Right ventricle myocardium superior (tissue), 1 donor: ENCODE measurements around the gene SYT1. TPM values are rescaled to one million over a fixed set of nuclear protein-coding genes. Genes with fewer than 3 reads are reported as not detected.
"Not testable (repeated sequence)": the region's sequence is repeated elsewhere in the genome, so short reads cannot be mapped to it uniquely, and the experiment has no call there.

ENCODE experiments used
- ATAC-seq: fragments of 200-7000 bp; cut with Tn5 transposase; one replicate; pipeline ENCODE4 v1.9.1; 2020; ENCODE audit warnings: mild to moderate bottlenecking; ENCODE audit not compliant: poor library complexity
- DNase-seq: peaks from one replicate; pipeline ENCODE4 v3.0.0-alpha.2; 2020
- intact Hi-C: fragments of 100-400 bp; cut with DNase I; formaldehyde crosslinking; loops from one replicate; pipeline ENCODE4 v1.11.2; 2022
- long read RNA-seq: library from polyadenylated mRNA; unstranded; transcript quantifications from one replicate; pipeline ENCODE4 v2.0.0, GENCODE V29; 2021
- total RNA-seq: library from RNA; stranded (reverse); fragmentation: NEBNext Ultra II Directional; extraction: Animal tissue kit (Norgen Biotek cat#: 25700); gene quantifications from one replicate; pipeline ENCODE4 v1.2.1, GENCODE V29; 2021
- donor health status: DM: no; HTN: yes; CAD: no; lungs with severe emphysema.

The SYT1 gene
- total RNA-seq = 0.38 TPM
- long read RNA-seq = 0 reads

GRCh38 chr12:78864403-78864869 is at the start of gene SYT1:
Gene SYT1, plus strand, starts transcription at chr12:78864774.
- intact Hi-C loops = no loop called here
- DNase-seq = peak; percentile 41
- ATAC-seq = peak; percentile 39

DNA sequence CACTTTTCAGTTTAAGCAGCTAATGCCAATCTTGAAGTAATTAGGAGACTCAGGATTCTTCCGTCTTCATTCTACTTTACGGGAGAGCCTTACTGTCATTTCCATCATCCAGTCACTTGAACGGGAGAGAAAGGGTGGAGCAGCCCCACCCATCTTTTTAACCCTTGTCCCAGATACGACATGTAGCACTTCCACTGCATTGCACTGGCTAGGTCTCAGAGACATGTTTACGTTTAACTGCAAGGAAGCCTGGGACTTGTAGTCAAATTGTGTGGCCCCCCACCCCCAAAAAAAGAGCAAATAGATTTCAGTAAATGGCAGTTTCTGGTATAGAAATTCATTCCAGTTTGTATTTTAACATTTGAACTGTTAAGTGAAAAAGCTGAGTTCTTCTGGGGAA is 46.1 kb upstream of the SYT1 start:
- no peak for ATAC-seq
- DNase-seq = no peak
- intact Hi-C loops = no loop called here

GRCh38 chr12:78820946-78821345 is 43.6 kb upstream of the SYT1 start:
- no peak for DNase-seq
- no peak for ATAC-seq
- intact Hi-C loops = no loop called here

GRCh38 chr12:78824918-78825317 is 39.7 kb upstream of the SYT1 start:
- no peak for DNase-seq
- intact Hi-C loops = no loop called here
- ATAC-seq = no peak

DNA sequence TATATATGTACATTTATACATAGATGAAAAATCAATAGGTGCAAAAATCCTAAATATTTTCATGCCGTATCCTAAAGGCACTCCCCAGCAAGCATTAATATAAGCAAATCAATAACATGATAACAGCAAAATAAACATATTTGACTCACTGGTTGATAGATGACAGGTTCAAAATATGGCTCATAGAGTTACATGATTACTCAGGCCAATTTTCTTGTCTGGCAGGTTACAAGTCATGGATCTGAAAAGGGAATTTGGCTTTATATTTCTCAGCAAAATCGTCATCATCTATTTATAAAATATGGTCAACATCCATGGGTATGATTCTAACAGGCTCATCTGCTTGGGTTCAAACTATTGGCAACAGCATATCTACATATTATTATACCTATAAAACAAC is 34.9 kb upstream of the SYT1 start:
- DNase-seq (no peak), ATAC-seq (no peak)
- intact Hi-C loops = no loop called here

- ATAC-seq (no peak), DNase-seq (no peak)
- intact Hi-C loops = no loop called here
Observed at GRCh38 chr12:78835493-78835892, 29.1 kb upstream of the SYT1 start.

GRCh38 chr12:78840518-78841019 is 24.0 kb upstream of the SYT1 start:
- ATAC-seq = not testable (repeated sequence)

GRCh38 chr12:78853231-78853630 is 11.3 kb upstream of the SYT1 start:
- no peak for ATAC-seq
- no peak for DNase-seq
- intact Hi-C loops = no loop called here

More at GRCh38 chr12:78840518-78841019, 24.0 kb upstream of the SYT1 start:
- intact Hi-C loops, DNase-seq: not testable (repeated sequence)

DNA sequence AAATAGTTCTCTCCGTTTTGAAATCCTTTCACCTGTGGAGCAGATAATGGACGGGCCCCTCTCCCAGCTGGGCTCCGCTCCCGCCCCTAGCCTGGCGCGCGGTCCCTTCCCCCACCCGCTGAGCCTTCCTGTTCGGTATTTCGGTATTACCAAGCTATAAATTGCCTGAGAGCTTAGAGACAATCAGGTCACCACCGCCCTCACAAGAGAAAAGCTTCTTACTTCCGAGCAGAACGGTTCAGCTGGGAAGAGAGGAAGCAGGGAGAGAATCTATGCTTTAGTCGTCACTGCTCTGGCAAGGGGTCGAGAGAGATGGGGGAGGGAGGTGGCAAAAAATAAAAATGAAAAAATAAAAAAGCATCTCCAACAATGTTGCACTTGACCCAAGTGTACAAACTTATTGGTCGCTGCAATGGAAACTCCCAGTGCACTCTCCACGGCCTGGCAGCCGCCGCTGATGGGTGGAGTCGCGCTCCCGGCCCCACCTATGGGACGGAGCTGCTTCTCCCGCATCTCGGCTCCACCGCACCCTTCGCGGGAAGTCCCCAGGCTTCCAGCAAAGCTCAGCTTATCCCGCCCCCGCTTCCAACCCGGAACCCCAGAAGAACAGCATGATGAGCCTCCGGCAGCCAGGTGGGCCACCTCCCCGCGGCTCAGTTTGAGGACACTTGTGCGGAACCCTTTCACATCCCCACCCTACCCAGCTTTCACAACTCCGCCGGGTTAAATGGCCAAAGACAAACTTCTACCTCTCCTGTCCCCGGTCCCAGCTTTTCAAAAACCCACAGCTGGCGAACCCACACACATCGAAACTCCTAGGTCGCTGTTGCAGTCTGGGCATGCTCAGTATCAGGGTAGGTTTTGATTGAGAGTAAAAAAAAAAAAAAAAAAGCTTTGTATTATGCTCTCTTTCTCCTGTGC is 832 bp upstream of the SYT1 start:
- ATAC-seq = peak; percentile 75
- intact Hi-C loops = no loop called here
- peak; percentile 44 for DNase-seq

DNA sequence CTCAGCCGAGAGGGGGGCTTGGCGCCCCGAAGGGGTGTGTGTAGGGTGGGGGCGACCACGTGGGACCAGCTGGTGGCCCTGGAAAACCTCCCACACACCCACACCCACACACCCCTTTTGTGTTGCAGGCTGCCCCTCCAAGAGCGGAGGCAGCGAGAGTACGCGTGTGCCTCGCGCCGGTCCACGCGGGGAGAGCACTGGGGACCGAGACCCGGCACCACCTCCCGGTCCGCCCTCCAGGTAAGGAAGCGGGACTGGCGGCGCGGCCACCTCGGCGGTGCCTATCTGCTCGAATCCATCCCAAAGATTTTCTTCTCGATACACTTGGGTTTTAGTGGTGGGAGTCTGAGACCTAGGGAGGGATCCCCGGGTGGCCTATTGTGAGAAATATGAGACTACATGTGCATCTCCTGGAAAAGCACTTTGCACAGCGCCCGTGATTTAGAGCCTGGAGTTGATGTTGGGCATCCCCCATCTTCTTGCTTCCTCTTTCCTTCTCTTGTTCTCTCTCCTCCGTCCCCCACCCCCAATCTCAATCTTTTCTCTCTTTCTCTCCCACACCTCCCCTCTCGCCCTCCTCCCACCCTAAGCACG is 393 bp downstream of the SYT1 start:
- ATAC-seq (no peak), DNase-seq (peak; percentile 30)
- intact Hi-C loops = no loop called here

DNA sequence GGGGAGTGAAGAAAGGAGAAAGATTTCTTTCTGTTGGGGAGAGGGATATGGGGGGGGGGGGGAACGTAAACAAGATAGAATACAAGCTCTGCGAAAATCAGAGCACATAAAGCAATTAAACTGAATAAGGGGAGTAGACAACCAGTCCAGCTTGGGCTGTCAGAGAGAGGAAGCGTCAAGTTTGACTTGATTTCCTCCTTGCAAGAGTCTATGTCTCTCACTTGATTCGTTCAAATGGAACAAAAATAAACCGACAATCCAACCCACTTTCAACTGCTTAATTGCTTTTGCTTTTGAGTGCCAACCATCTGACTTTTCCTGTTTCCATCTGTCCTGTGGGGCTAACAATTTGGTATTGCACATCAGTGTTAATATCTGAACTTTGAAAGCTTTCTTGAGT is 942 bp downstream of the SYT1 start:
- no peak for DNase-seq
- intact Hi-C loops = no loop called here
- no peak for ATAC-seq

DNA sequence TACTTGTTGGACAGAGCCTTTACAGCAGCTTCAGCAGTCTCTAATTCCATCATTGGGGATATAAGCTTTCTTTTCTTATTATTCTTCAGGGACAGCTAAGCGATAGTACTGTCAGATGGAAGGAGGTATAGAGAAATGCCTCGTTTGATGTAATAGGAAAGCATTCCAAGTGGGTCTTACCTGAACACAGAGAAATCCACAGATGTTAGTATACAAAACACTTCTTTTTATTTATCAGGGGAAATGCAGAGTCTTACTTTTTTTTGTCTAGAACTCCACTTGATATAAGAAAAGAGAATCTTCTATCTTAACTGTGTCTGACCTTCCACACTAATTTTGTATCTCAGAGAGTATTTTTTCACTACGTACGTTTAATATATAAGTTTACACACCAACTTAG is 1.9 kb downstream of the SYT1 start:
- intact Hi-C loops = no loop called here
- DNase-seq (no peak), ATAC-seq (no peak)

- intact Hi-C loops = no loop called here
- DNase-seq (no peak), ATAC-seq (no peak)
Observed at GRCh38 chr12:78870539-78870938, 6.0 kb downstream of the SYT1 start.

DNA sequence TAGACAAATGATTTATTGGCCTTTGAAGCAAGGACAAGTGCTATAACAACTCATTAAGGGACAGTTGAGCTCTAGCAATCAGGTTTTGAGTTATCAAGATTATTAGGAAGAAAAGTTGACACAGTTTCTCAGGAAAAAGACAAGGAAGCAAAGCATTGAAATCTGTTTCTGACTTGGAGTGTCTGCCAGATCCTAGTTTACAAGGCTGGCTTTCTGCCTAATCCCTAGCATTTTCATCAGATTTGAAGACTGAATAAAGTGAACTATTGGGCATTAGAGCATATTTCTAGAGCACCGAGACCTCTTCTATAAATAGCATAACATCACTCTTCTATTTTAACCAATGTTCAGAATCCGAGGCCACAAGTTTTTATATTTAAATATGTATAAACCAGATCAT is 7.0 kb downstream of the SYT1 start:
- intact Hi-C loops = no loop called here
- ATAC-seq (no peak), DNase-seq (no peak)

GRCh38 chr12:78878459-78878858 is 13.9 kb downstream of the SYT1 start:
- intact Hi-C loops = no loop called here
- DNase-seq = no peak
- ATAC-seq = no peak

DNA sequence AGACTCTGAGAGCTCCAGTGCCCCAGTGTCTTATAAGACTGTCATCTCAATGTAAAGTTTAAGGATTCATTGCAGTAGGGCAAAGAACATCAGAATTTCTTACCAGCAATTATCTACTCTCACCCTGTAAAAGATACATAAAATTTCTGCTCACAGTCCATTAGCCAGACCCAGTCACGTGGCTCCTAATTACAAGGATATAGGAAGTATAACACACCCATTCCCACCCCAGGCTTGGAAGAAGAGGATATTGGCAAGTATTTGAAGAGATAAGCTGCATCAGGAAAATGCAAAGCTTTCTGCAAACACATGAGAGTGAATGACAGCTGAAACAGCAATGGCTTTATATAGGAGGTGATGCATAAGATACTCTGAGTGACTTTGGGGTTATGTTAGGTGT is 14.3 kb downstream of the SYT1 start:
- no peak for ATAC-seq
- no peak for DNase-seq
- intact Hi-C loops = no loop called here

DNA sequence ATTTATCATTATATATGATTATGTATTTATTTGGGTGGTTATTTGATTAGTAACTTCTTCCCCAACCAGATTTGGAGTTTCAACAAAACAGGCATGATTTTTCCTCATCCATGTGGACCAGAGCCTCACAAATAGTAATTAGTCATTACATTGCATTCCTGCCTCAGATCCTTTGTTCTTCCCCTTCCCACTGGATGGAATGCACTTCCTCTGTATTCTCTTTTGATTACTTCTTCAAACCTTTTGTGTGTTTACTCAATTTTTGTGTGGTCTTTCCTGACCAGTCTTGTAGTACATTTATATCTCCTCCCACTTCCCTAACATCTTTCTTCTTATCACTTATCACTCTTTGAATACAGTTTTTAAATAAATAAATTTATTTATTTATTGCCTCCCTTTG is 15.5 kb downstream of the SYT1 start:
- intact Hi-C loops = no loop called here
- no peak for ATAC-seq
- DNase-seq = no peak

GRCh38 chr12:78881685-78882084 is 17.1 kb downstream of the SYT1 start:
- no peak for ATAC-seq
- DNase-seq = no peak
- intact Hi-C loops = no loop called here

DNA sequence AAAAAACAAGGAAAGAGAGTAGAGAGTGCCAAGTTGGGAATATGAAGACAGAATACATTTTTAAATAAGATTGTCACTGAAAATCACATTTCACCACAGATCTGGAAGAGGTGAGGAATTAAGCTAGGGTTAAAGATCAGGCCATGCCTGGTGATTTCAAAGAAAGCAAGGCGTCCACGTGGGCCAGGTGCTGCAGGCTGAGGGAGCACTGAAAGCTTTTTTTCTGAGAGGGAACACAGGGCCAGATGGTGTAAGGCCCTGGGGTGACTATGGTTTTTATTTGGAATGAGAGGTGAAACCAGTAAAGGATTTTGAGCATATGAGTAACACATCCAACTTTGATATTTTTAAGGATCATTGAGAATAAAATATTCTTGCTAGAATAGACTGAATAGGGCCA is 20.9 kb downstream of the SYT1 start:
- intact Hi-C loops = no loop called here
- no peak for ATAC-seq

More for the DNA sequence above, 20.9 kb downstream of the SYT1 start:
- no peak for DNase-seq
